Heart right ventricle (tissue), 16 donors: ENCODE results near the gene ZNF341. TPM values are rescaled to one million over a fixed set of nuclear protein-coding genes. Genes with fewer than 3 reads are reported as not detected.

Experiments used
- ATAC-seq, 8 donors: fragments of 200-7000 bp; cut with Tn5 transposase; one replicate each; pipeline ENCODE4 v1.9.1; 2020; ENCODE audit warnings: mild to moderate bottlenecking in 8 of 8, moderate library complexity in 8 of 8, moderate number of reproducible peaks in 1 of 8
- DNase-seq, 2 donors: peaks; one replicate each; pipeline ENCODE4 v3.0.0-alpha.2; 2020
- H3K27ac ChIP-seq, 10 donors: fragments of 200-600 bp; sonication (generic) in 2 of 10; one replicate each; pipeline versions ENCODE4 v1.5.0 to v1.8.0; 2020 to 2022; ENCODE audit warnings: mild to moderate bottlenecking in 3 of 10
- H3K27me3 ChIP-seq, 7 donors: fragments of 200-600 bp; one replicate each; pipeline ENCODE4 v1.8.0; 2021 to 2022; ENCODE audit warnings: mild to moderate bottlenecking in 2 of 7
- H3K36me3 ChIP-seq, 9 donors: fragments of 200-600 bp; sonication (generic) in 1 of 9; one replicate each; pipeline versions ENCODE4 v1.5.0 to v1.8.0; 2020 to 2022; ENCODE audit warnings: mild to moderate bottlenecking in 2 of 9
- H3K4me1 ChIP-seq, 9 donors: fragments of 200-600 bp; sonication (generic) in 1 of 9; one replicate each; pipeline versions ENCODE4 v1.5.0 to v1.8.0; 2020 to 2022; ENCODE audit warnings: mild to moderate bottlenecking in 4 of 9
- H3K4me3 ChIP-seq, 10 donors: fragments of 200-600 bp; sonication (generic) in 2 of 10; one replicate each; pipeline versions ENCODE4 v1.5.0 to v1.8.0; 2020 to 2022; ENCODE audit warnings: mild to moderate bottlenecking in 7 of 10, moderate library complexity in 2 of 10
- H3K9me3 ChIP-seq, 11 donors: fragments of 200-600 bp in 10 of 11; sonication (generic) in 2 of 11; one replicate each; pipeline versions ENCODE4 v1.5.0 to v1.8.0; 2013 to 2022; ENCODE audit warnings: mild to moderate bottlenecking in 2 of 11, control low read depth in 1 of 11, moderate library complexity in 1 of 11
- CTCF ChIP-seq, 9 donors: fragments of 200-600 bp; sonication (generic) in 2 of 9; IDR thresholded peaks; one replicate each; pipeline versions ENCODE4 v1.5.0 to v1.8.0; 2021 to 2022; ENCODE audit warnings: antibody characterized with exemption in 9 of 9, mild to moderate bottlenecking in 5 of 9, moderate library complexity in 1 of 9
- WGBS, 2 donors: extraction: QIAGEN DNeasy Blood & Tissue Kit; methylation state at CpG; one replicate each; pipeline ENCODE4 v1.1.7; 2013; ENCODE audit warnings: inconsistent platforms in 1 of 2; 5-methylcytosine and 5-hydroxymethylcytosine counted together
- intact Hi-C, 10 donors: fragments of 100-400 bp; cut with DNase I; formaldehyde crosslinking; loops; one replicate each; pipeline versions ENCODE4 v1.11.1 to v1.14.2; 2022
- polyA plus RNA-seq, 2 donors: library from polyadenylated mRNA; stranded (reverse); fragments of 200-250 nt; gene quantifications; one replicate each; pipeline ENCODE4 v1.2.3, GENCODE V29; 2013
- total RNA-seq, 10 donors: library from RNA; stranded (reverse); fragmentation: NEBNext Ultra II Directional in 3 of 10; extraction: Animal tissue kit (Norgen Biotek cat#: 25700) in 3 of 10; gene quantifications; one replicate each; pipeline versions ENCODE4 v1.2.1 to v1.2.4, GENCODE V29; 2021 to 2023
- donor health status: Arrhythmogenic right ventricular cardiomyopathy.
- donor health status: ischemic (EF 13 %, LVEDD 7.1; RV severe dilation, severe dysfunction).
- donor health status: healthy with polysubstance abuse.
- donor health status: DM: no; HTN: yes; CAD: no.
- donor health status: DM: no; HTN: no; CAD: no.
- donor health status: ischemic (EF 25% LVEDD 6.9; RV normal size, moderate dysfunction).
- donor health status: ischemic (EF 25% LVEDD 5.7; RV mildly dilated, moderate dysfunction).
- donor health status: healthy.
- donor health status: DM: yes; HTN: yes; CAD: no.
- donor health status: Ischemic cardiomyopathy.
- donor health status: ischemic (EF 35%, LVEDD 5.7; RV mildly dilated, moderate dysfunction).
- donor health status: nonischemic (EF 11% LVEDD 7.7; RV severe dilation, severe dysfunction).
- donor health status: DM: yes; HTN: yes; CAD: no.
- donor health status: PGD.
- donor health status: ischemic (EF 29% LVEDD 5.4; RV normal size, mild dysfunction).
- donor health status: nonischemic (EF 23%, LVEDD 6.1; RV moderate dilation, normal function).

Gene ZNF341
- total and polyA plus RNA-seq, 12 donors: 0.85 to 3.7 (median 1.7) TPM

- 88 to 90% methylated on average over 2 of the region's 2 CpGs for WGBS, 2 donors
- Histone ChIP-seq H3K36me3 (no peaks in the 10 kb centered on the region), H3K27me3 (no peaks in the 10 kb centered on the region), H3K9me3 (no peaks in the 10 kb centered on the region), H3K4me3 (no peak overlapping the region), H3K27ac (no peak overlapping the region), H3K4me1 (peaks cover 3 to 18% (median 16%) of the 10 kb centered on the region in 9 donors)
- intact Hi-C loops: no loop called here
- TF ChIP-seq CTCF (IDR thresholded peaks at IDR 0.05): no peak
- no peak for ATAC-seq
- DNase-seq: no peak
These were observed 3.3 kb upstream of the ZNF341 start for GRCh38 chr20:33728463-33728862.

GRCh38 chr20:33729101-33729500, 2.7 kb upstream of the ZNF341 start:
- TF ChIP-seq CTCF (IDR thresholded peaks at IDR 0.05): no peak
- H3K36me3 ChIP-seq: no peaks in the 10 kb centered on the region
- no peaks in the 10 kb centered on the region for H3K27me3 ChIP-seq
- peaks cover 3 to 24% (median 23%) of the 10 kb centered on the region in 9 donors for H3K4me1 ChIP-seq
- no peak overlapping the region for H3K4me3 ChIP-seq
- ATAC-seq (no peak), DNase-seq (no peak)
- 75 to 81% methylated on average over 4 of the region's 4 CpGs for WGBS, 2 donors
- no peaks in the 10 kb centered on the region for H3K9me3 ChIP-seq
- intact Hi-C loops: no loop called here
- no peak overlapping the region for H3K27ac ChIP-seq

GRCh38 chr20:33730946-33731692, 677 bp upstream of the ZNF341 start:
- no peak for TF ChIP-seq CTCF (IDR thresholded peaks at IDR 0.05)
- Histone ChIP-seq H3K9me3 (peaks cover 0 to 10% (median 5%) of the 10 kb centered on the region in 11 donors), H3K27ac (peak overlapping the region; percentile 90 to 98 (median 95)), H3K4me3 (peak overlapping the region; percentile 25 to 81 (median 68)), H3K27me3 (no peaks in the 10 kb centered on the region), H3K4me1 (peaks cover 3 to 31% (median 23%) of the 10 kb centered on the region in 9 donors), H3K36me3 (no peaks in the 10 kb centered on the region)
- ATAC-seq (peak in 4 of 8 donors; percentile 1 to 24 (median 4)), DNase-seq (no peak)
- intact Hi-C loops: loop anchor here in 5 of 10 donors (5.0 to 10.0 kb wide), 5 partner anchors 44 to 274 kb away; partner anchors contain the start of genes E2F1 (in 1 of the 5), NECAB3 (in 1 of the 5) and RALY (in 1 of the 5)
- WGBS, 2 donors: 78 to 81% methylated on average over 18 of the region's 18 CpGs

- Histone ChIP-seq H3K9me3 (peaks cover 0 to 23% (median 17%) of the 10 kb centered on the region in 11 donors), H3K27me3 (no peaks in the 10 kb centered on the region), H3K4me1 (peaks cover 3 to 31% (median 23%) of the 10 kb centered on the region in 9 donors), H3K4me3 (peak overlapping the region; percentile 33 to 81 (median 68)), H3K27ac (peak overlapping the region; percentile 90 to 98 (median 95)), H3K36me3 (peaks cover 0 to 12% (median 0%) of the 10 kb centered on the region in 9 donors)
- DNase-seq (peak; percentile 86 to 91), ATAC-seq (peak; percentile 73 to 88 (median 83))
- 2 to 4% methylated on average over 52 to 68 of the region's 68 CpGs for WGBS, 2 donors
- TF ChIP-seq CTCF (IDR thresholded peaks at IDR 0.05): peak in 1 of 9 donors; percentile 7
- intact Hi-C loops: loop anchor here in 5 of 10 donors (5.0 to 10.0 kb wide), 5 partner anchors 45 to 275 kb away; partner anchors contain the start of genes E2F1 (in 1 of the 5), NECAB3 (in 1 of the 5) and RALY (in 1 of the 5)
These were observed 572 bp downstream of the ZNF341 start for GRCh38 chr20:33732166-33732970.
